GM10266 (cell line): ENCODE results near the gene HRH1.
"Not testable (repeated sequence)": the region's sequence is repeated elsewhere in the genome, so short reads cannot be mapped to it uniquely, and the experiment has no call there.

Source experiments
- DNase-seq: peaks from one replicate; pipeline ENCODE4 v3.0.0; 2012; ENCODE audit errors: extremely low spot score
- TF ChIP-seq, protein P1 (sequence below): IDR thresholded peaks from 2 replicates; pipeline ENCODE4 v1.5.1; 2012; ENCODE audit warnings: mild to moderate bottlenecking, low read depth; ENCODE audit not compliant: control insufficient read depth, insufficient read depth; ENCODE audit errors: missing control alignments

HRH1 gene

DNA sequence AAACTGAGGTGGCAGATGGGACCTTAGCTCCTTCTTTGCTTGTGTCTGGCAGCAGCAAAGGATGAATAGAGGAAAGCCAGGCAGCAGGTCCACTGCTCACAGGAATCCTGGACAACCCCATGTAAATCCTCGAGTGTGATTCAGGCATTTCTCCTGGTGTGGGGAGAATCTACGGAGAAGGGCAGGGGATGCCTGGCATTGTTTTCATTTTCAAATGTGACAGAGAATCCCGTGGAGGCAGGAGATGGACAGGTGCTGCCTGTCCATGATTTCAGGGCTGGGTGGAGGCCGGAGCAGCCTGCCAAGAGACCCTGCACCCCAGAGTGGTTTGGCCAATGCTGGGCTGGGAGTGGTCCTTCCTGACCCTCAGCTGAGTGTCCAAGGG, 1.7 kb downstream of the HRH1 start:
- no peak for DNase-seq

DNA sequence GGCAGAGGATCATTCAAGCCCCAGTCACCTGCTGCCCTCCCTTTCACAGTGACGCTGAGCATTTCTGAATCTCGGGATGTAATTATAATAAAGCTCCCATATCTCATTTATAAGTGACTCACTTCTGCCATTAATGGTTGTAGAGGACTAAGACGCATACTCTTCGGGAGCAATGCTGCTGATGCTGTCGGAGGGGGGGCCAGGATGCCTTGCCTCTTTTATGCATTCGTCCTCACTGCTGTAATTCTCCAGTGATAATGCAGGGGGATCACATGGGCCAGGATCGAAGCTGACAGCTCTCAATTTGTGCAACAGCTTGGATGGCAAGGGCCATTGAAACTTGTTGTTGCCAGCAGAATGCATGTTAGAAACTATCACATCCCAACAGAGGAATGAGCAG, 3.1 kb downstream of the HRH1 start:
- TF ChIP-seq, protein P1, sequence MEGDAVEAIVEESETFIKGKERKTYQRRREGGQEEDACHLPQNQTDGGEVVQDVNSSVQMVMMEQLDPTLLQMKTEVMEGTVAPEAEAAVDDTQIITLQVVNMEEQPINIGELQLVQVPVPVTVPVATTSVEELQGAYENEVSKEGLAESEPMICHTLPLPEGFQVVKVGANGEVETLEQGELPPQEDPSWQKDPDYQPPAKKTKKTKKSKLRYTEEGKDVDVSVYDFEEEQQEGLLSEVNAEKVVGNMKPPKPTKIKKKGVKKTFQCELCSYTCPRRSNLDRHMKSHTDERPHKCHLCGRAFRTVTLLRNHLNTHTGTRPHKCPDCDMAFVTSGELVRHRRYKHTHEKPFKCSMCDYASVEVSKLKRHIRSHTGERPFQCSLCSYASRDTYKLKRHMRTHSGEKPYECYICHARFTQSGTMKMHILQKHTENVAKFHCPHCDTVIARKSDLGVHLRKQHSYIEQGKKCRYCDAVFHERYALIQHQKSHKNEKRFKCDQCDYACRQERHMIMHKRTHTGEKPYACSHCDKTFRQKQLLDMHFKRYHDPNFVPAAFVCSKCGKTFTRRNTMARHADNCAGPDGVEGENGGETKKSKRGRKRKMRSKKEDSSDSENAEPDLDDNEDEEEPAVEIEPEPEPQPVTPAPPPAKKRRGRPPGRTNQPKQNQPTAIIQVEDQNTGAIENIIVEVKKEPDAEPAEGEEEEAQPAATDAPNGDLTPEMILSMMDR: no peak
- no peak for DNase-seq

More for the DNA sequence above, 1.7 kb downstream of the HRH1 start:
- TF ChIP-seq, protein P1: no peak

DNA sequence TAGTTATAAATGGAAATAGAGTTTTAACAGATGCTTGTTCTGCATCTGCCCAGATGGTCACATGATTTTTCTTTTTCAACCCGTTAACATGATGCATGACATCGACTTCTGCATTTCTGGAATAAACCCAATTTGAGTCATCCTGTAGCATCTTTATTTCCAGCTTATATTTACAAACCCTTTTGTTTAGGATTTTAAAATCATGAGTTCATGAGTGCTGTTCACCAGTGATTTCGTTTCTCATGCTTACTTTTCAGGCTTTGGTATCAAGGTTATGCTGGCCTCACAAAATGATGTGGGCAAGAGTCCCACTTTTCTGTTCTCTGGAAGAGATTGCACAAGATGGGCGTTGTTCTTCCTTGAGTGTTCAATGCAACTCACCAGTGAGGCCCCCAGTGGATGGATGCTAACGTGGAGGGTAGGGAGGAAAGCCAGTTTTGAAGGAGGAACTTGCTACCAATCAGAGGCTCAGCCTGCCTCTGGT, 5.2 kb downstream of the HRH1 start:
- TF ChIP-seq, protein P1: no peak

DNA sequence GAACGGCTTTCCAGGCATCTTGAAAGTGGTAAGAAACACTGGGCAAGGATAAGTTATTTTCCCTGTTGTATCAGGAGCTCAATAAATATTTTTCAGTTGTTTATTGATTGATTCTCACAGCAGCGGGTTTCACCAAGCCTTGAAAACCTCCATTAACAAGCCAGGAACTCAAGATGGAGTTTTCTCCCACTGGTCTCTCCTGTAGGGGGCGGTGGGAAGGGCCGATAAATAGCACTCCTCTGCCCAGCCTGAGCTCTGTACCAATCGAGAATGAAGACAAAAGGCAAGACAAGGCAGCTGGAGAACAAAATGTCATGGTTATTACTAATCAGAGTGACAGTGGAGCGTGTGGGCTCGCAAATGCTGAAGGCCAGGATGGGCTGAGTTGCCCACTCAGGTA, 7.4 kb downstream of the HRH1 start:
- TF ChIP-seq, protein P1: no peak
- no peak for DNase-seq

More for the DNA sequence above, 5.2 kb downstream of the HRH1 start:
- DNase-seq: no peak

DNA sequence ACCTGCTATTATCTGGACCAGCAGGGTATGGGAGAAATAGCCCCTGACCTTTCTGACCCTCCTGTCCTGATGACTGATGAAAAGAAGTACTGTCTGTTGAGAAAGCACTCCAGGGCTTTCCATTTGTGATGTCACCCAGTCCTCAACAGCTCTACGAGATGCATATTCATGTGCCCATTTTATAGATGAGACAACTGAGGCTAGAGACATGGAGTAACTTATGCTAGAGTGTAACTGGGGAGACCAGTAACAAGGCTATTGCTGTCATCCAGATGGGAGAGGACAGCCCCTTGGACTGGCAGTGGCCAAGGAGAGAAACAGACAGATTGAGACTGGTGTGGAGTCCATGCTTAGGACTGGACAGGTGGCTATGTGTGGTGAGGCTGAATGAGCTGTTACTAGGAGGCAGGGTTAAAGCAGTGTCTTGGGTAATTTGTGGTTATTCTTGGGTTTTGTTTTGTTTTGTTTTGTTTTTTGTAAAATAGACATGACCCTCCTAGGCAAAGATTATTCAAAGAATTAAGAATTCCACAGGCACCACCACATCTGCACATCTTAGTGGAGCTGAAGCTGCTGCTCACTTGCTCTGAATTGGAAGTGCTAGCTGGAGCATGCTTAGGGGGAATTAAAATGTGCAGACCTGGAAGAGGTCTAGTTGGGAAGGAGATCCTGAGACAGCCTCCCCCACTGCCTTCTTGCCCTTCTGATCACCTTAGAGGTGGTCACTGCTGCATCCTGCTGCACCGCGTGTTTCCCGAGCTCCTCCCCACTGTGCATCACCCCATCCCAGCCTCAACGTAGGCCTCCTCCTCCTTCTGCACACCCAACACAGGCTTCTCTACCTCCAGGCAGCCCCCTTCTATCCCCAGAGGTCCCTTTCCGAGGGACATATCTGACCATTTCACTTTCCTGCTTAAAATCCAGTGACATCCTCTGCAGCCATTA, 8.4 kb downstream of the HRH1 start:
- DNase-seq: no peak
- TF ChIP-seq, protein P1: no peak

DNA sequence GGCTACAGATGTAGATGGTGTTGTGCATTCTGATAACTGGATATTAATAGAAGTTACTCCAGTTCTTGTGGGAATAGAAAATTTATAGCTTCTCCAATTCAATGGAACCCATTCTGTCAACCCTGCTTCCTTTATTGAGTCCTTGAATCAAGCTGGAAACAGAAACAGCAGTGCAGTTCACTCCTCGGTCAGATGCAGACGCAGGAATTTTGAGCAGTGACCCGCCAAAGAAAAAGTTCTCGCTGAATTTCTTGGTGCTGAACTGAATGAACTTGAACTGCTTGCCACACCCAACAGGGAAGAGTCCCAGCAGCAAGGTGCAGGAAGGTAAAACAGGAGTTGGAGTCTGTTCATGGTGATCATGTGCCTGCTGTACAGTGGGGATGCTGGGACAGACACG, 10.3 kb downstream of the HRH1 start:
- TF ChIP-seq, protein P1: no peak
- DNase-seq: no peak

DNA sequence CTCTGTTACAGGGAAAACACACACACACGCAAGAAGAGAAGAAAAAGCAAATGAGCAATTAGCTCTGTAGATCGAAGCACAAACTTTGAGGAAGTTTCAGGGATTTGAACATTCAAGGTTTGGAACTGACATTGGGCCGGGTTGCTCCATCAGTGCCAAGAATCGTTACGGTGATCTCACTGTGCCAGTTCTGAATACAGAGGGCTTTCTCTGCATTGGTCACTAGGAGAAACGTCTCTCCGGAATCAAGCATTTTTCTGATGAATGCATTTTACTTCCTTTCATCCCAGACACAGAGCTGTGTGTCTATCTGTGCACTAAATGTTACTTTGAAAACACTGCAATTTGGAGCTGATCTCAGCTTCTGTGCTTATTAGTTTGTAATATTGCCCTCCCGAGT, 11.2 kb downstream of the HRH1 start:
- TF ChIP-seq, protein P1: no peak
- no peak for DNase-seq

DNA sequence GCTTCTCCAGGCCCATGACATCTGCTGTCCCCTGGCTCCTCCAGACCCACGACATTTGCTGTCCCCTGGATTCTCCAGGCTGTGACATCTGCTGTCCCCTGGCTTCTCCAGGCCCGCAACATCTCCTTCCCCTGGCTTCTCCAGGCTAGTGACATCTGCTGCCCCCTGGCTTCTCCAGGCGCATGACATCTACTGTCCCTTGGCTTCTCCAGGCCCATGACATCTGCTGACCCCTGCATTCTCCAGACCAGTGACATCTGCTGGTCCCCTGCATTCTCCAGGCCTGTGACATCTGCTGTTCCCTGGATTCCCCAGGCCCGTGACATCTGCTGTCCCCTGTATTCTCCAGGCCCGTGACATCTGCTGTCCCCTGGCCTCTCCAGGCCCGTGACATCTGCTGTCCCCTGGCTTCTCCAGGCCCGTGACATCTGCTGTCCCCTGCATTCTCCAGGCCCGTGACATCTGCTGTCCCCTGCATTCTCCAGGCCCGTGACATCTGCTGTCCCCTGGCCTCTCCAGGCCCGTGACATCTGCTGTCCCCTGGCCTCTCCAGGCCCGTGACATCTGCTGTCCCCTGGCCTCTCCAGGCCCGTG, 12.6 kb downstream of the HRH1 start:
- not testable (repeated sequence) for DNase-seq
